Mammary epithelial cell (primary cell): ENCODE results near the gene IKZF5.

ENCODE experiments used
- EZH2 ChIP-seq: IDR thresholded peaks from 2 replicates; pipeline ENCODE4 v1.6.1; 2012; ENCODE audit warnings: low read length, inconsistent platforms, borderline replicate concordance
- TF ChIP-seq, protein P1 (sequence below), 2 donors: IDR thresholded peaks in 1 of 2; conservative IDR thresholded peaks in 1 of 2; 2 replicates each; pipeline ENCODE4 v1.5.1; 2011 to 2012; ENCODE audit warnings: inconsistent platforms in 2 of 2, low read length in 2 of 2, mild to moderate bottlenecking in 2 of 2, control low read depth in 1 of 2, low read depth in 1 of 2; ENCODE audit not compliant: insufficient read depth in 1 of 2; ENCODE audit errors: extremely low read depth in 1 of 2

DNA sequence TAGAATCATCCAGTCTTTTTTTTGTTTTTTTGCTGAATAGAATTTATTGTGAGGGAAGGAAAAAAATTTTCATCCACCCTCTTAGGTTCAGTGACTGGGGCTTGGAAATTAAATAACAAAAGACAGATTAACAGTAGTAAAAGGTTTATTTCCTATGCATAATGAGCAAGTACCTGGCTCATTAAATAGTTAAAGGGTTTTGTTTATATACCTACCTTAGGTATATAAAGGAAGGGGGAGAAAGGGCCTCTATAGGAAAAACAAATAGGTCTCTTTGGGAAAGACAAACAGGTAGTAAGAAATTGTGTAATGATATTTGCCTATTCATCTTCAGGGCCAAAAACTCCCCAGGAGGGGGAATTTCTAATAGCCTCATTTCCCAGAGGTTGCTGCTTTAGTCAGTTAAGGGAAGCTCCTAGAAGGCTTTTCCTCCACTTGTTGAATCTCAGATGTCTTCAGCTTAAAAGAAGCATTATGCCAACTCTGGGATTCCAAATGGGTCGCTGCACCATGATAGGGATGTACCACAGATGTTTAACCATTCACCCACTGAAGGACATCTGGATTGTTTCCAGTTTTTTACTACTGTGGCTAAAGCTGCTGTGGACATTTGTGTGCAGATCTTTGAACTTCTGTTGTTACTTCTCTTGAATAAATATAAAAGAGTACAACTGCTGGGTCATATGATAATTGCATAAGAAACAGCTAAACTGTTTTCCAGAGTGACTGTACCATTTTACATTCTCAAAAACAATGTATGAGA is 11.5 kb upstream of the IKZF5 start:
- TF ChIP-seq, protein P1, sequence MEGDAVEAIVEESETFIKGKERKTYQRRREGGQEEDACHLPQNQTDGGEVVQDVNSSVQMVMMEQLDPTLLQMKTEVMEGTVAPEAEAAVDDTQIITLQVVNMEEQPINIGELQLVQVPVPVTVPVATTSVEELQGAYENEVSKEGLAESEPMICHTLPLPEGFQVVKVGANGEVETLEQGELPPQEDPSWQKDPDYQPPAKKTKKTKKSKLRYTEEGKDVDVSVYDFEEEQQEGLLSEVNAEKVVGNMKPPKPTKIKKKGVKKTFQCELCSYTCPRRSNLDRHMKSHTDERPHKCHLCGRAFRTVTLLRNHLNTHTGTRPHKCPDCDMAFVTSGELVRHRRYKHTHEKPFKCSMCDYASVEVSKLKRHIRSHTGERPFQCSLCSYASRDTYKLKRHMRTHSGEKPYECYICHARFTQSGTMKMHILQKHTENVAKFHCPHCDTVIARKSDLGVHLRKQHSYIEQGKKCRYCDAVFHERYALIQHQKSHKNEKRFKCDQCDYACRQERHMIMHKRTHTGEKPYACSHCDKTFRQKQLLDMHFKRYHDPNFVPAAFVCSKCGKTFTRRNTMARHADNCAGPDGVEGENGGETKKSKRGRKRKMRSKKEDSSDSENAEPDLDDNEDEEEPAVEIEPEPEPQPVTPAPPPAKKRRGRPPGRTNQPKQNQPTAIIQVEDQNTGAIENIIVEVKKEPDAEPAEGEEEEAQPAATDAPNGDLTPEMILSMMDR (conservative IDR thresholded peaks at IDR 0.05 in 1 of 2, IDR thresholded peaks at IDR 0.05 in 1 of 2; ENCODE audit: extremely low read depth in 1 of 2, insufficient read depth in 1 of 2, low read depth in 1 of 2, low read length in 2 of 2): no peak
- TF ChIP-seq EZH2: no peak
